Stimulated activated CD4-positive, alpha-beta T cell treated with anti-CD3 and anti-CD28 coated beads, Interleukin-1b, Interleukin-23, amount 100 ng/mL, for 4 hours (primary cell): Measurements from ENCODE around the gene BPIFB2.

Source experiments
- DNase-seq, 2 donors: peaks; one replicate each; pipeline ENCODE4 v3.0.0-alpha.2; 2020; ENCODE audit warnings: low read depth in 2 of 2

BPIFB2 gene

GRCh38 chr20:33070111-33071053 lies 62.9 kb downstream of the BPIFB2 start:
- no peak for DNase-seq

DNA sequence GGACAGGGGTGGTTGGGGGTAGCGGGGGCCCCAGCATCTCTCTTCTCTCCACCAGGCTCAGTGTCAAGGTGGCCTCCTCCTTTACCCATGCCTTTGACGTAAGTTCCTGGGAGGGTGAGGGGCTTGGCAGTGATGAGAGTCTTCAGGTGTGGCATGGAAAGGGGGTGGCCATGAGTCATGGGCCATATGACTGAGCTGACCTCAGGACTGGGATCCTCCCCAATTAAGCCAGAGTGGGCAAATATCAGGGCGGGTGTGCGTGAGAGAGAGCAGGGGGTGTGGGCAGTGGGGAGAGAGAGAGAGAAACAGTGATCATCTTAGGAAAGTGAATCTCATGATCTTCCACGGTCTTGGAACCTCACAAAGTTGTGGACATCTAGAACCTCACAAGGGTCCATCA lies 63.7 kb downstream of the BPIFB2 start:
- DNase-seq = no peak

GRCh38 chr20:33072362-33072761 lies 64.9 kb downstream of the BPIFB2 start:
- DNase-seq = no peak

GRCh38 chr20:33072813-33073212 lies 65.3 kb downstream of the BPIFB2 start:
- DNase-seq = no peak
